HG03025 (cell line): ENCODE data around the gene GDA.

ENCODE experiments used
- ATAC-seq: cut with Tn5 transposase; IDR thresholded peaks from one replicate; pipeline ENCODE4 v1.9.1; 2021; ENCODE audit warnings: mild to moderate bottlenecking, moderate library complexity; ENCODE audit not compliant: unreplicated experiment, low FRiP score

GDA gene

DNA sequence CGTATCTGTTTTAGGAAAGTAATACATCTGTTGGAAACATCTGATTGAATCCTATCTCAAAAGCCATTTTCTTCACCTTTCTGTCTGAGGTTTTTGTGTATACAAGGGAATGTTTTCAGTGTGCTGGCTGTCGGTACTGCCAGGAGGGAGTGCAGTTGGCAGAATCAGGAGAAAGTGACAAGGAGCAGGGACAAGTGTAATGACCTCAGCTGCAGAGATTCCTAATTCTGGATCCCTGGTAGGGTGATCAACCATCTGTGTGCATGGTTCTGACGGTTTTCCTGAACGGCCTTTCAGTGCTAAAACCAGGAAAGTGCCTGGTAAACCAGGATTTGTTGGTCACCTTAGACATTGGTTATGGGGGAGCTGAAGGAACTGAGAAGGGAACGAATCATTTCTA is 1.6 kb upstream of the GDA start:
- no peak for ATAC-seq

GRCh38 chr9:72150127-72150526 is 887 bp downstream of the GDA start:
- no peak for ATAC-seq

DNA sequence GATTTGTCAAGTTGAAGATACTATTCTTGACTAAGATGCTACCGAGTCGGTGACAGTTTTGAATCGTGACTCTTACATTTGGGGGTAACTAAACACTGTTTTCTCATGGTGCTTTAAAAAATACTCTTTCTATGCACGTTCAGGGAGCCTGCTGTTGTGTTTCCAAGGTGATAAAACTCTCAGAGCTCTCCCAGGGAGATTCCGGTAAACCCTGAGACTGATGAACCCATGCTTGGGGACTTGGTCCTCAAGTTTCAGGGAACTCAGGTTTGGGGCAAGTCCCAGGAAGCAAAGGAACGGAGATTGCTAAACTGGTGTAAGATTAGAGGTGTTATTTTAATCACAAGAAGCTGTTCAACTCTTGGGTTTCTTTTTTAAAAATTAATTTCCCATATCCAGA is 1.4 kb downstream of the GDA start:
- ATAC-seq: no peak

- no peak for ATAC-seq
Observed at GRCh38 chr9:72151104-72151503, 1.9 kb downstream of the GDA start.

DNA sequence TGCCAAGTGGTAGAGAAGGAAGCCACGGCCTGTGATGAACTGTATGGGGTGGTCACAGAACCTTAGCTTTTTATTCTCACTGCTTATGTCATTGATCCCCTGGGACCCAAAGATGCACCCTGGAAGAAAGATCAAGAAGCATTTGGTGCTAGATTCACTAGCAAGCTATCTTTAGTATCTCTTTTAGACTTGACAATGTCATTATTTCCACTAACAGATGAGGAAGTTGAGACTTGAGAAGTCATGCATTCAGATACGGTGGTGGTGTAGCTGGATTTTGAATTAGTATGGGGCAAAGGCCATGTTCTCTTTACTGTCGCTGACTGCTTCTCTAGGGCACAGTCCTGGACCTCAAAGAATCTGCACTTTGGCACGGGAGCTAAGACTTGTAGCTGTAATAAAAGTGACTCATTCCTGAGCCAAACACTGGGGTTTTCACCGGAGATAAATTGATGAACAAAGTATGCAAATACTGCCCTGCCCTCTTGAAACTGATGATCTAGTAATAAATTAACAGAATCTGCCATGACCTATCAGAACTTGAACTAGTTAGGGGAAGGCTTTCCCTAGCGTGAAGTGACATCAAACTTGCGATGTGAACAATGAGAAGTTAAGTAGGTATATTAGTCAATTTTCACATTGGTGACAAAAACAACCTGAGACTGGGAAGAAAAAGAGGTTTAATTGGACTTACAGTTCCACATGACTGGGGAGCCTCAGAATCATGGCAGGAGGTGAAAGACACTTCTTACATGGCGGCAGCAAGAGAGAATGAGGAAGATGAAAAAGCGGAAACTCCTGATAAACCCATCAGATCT is 5.4 kb downstream of the GDA start:
- peak; percentile 69 for ATAC-seq

DNA sequence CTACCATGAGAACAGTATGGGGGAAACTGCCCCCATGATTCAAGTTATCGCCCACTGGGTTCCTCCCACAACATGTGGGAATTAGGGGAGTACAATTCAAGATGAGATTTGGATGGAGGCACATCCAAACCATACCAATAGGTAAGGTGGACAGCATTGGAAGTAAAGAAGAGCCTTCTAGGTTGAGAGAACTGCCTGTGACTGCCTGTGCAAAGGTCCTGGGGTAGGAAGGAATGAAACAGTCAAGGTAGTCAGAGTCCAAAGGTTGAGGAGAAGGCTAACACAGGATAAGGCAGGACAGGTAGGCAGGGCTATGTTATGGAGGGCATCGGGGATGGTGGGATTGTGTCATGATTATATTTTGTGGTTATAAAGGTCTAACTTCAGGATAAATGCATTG is 6.1 kb downstream of the GDA start:
- no peak for ATAC-seq

- ATAC-seq: no peak
Observed at GRCh38 chr9:72156586-72156985, 7.3 kb downstream of the GDA start.

DNA sequence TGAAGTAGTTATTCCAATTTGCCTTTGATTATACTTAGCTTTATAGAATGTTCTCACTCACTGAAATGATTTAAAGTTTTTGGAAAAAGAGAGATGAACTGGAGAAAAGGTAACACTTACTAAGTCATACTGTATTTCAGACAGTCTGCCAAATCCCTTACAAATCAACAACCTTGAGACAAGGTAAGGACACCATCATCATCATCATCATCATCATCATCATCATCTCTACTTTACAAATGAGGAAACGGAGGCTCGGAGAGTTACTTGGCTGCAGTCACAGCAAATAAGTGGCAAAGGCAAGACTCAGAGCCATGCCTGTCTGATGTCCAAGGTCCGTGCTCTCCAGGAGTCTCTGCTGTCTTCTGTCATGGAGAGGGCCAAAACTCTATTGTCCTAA is 9.4 kb downstream of the GDA start:
- ATAC-seq: no peak

DNA sequence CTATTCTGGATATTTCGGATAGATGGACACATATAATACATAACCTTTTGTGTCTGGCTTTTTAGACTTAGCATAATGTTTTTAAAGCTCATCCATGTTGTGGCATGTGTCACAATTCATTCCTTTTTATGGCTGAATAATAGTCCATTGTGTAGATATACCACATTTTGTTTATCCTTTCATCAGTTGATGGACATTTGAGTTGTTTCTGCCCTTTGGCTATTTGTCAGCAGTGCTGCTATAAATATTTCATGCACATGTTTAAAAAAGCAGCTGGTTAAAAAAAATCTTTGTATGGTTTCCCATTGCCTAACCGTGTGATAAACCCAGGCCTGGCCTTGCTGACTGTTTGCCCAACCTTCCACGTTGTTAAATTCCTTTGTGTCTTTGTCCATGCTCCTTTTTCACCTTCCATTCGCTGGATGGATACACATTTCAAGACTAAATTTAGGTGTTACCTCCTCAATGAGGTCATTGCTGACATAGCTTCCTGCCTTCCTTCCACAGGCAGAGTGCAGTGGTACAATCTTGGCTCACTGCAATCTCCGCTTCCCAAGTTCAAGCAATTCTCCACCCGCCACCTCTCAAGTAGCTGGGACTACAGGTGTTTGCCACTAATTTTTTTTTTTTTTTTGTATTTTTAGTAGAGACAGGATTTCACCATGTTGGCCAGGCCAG is 11.3 kb downstream of the GDA start:
- no peak for ATAC-seq

DNA sequence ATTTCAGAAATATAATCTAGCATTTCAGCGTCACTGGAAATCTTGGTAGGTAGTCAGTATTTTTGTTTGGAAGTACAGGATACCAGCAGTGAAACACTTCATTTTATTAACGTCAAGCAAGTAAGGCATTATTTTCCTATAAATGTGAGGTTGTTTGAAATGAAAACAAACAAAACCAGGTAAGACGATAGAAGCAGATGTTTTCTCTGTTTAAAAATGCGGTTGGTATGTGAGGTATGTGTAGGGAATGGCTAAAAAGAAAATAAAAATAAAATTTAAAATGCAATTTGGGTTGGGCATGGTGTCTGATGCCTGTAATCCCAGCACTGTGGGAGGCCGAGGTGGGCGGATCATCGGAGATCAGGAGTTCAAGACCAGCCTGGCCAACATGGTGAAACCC is 16.1 kb downstream of the GDA start:
- ATAC-seq: no peak

GRCh38 chr9:72165821-72166547 is 16.7 kb downstream of the GDA start:
- ATAC-seq: no peak

- ATAC-seq: no peak
Observed at GRCh38 chr9:72168075-72168474, 18.8 kb downstream of the GDA start.

- no peak for ATAC-seq
Observed at GRCh38 chr9:72169178-72169577, 19.9 kb downstream of the GDA start.

- no peak for ATAC-seq
Observed at GRCh38 chr9:72173080-72173479, 23.8 kb downstream of the GDA start.

GRCh38 chr9:72185561-72185960 is 36.3 kb downstream of the GDA start:
- ATAC-seq: no peak

DNA sequence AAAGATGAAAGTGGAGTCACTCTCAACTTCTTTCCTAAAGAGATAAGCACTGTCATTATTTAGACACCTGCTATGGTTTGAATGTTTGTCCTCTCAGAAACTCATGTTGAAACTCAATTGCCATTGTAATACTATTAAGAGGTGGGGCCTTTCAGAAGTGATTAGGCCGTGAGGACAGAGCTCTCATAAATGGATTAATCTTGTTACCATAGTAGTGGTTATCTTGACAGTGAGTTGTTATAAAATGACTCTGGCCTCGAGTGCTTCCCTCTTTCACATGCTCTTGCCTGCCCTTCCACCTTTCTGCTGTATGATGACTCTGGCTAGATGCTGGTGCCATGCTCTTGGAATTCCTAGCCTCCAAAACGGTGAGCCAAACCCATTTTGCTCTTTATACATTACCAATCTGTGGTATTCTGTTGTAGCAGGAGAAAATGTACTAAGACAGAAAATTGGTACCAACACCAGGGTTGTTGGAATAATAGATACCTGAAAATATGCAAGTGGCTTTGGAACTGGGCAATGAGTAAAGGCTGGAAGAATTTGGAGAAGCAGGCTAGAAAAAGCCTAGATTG is 38.0 kb downstream of the GDA start:
- ATAC-seq: no peak

- ATAC-seq: no peak
Observed at GRCh38 chr9:72188232-72188631, 39.0 kb downstream of the GDA start.

GRCh38 chr9:72193478-72193881 is 44.2 kb downstream of the GDA start:
- peak; percentile 78 for ATAC-seq

- ATAC-seq: no peak
Observed at GRCh38 chr9:72199238-72199637, 50.0 kb downstream of the GDA start.

DNA sequence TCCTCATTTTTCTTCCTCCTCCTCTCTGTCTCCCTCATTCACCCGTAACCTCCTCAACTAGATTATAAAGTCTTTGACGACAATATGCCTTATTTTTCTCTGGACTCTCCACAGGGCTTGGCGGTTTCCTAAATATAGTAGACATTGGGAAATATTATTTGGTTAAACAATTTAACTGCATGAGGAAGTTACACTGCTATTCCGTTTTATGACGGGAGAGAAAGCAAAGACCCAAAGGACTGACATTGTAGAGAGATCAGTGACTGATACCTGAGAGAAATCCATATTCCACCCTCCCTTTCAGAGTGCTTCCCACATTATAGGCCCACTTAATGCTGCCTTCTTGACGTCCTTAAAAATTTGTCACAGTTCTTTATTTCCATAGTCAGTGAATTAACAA is 51.2 kb downstream of the GDA start:
- no peak for ATAC-seq

- ATAC-seq: no peak
Observed at GRCh38 chr9:72202009-72202408, 52.8 kb downstream of the GDA start.
